GM13977 (cell line): ENCODE results near the gene HIPK2.

Source experiments
- DNase-seq: peaks from one replicate; pipeline ENCODE4 v3.0.0; 2012; ENCODE audit warnings: low spot score
- in situ Hi-C: fragments of 300-500 bp; cut with MboI; formaldehyde crosslinking; loops from one replicate; pipeline ENCODE4 v1.12.0; 2022; ENCODE audit warnings: low sequenced_read_pairs, low pct_unique_long_range_greater_than_20kb, mixed read lengths, inconsistent platforms; ENCODE audit not compliant: unreplicated experiment
- TF ChIP-seq, protein P1 (sequence below): IDR thresholded peaks from 2 replicates; pipeline ENCODE4 v1.5.1; 2012; ENCODE audit warnings: mild to moderate bottlenecking, control low read depth; ENCODE audit not compliant: insufficient read depth; ENCODE audit errors: extremely low read depth, missing control alignments

The HIPK2 gene

DNA sequence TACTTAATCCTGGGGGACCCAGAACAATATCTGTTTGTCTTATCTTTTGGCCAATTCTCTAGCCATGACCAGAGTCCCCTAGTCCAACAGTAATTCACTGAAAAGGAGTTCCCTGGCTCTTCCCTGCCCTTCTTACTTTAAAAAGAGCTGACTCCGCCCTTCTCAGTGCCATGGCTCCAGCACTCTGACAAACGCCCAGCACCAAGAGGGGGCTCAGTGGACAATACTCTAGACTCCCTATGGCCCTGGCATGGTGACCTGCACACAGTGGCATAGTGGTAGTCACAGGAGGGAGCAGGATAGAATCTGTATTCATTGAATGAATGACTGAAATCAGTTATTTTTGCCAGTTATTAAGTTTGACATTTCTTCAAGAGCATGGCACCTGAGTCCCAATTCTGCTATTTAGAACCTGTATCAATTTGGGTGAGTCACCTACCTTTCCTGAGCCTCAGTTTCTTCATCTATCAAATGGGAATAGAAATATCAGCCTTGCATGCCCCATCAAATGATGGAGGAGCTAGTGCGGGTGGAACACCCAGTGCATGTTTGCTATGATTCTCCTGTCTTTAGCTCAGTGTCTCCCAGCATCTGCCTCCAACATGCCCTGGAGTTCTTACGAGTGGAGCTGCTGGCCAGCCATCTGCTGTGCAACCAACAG lies 184.9 kb downstream of the HIPK2 start:
- in situ Hi-C loops: no loop called here
- no peak for DNase-seq
- TF ChIP-seq, protein P1, sequence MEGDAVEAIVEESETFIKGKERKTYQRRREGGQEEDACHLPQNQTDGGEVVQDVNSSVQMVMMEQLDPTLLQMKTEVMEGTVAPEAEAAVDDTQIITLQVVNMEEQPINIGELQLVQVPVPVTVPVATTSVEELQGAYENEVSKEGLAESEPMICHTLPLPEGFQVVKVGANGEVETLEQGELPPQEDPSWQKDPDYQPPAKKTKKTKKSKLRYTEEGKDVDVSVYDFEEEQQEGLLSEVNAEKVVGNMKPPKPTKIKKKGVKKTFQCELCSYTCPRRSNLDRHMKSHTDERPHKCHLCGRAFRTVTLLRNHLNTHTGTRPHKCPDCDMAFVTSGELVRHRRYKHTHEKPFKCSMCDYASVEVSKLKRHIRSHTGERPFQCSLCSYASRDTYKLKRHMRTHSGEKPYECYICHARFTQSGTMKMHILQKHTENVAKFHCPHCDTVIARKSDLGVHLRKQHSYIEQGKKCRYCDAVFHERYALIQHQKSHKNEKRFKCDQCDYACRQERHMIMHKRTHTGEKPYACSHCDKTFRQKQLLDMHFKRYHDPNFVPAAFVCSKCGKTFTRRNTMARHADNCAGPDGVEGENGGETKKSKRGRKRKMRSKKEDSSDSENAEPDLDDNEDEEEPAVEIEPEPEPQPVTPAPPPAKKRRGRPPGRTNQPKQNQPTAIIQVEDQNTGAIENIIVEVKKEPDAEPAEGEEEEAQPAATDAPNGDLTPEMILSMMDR: no peak

DNA sequence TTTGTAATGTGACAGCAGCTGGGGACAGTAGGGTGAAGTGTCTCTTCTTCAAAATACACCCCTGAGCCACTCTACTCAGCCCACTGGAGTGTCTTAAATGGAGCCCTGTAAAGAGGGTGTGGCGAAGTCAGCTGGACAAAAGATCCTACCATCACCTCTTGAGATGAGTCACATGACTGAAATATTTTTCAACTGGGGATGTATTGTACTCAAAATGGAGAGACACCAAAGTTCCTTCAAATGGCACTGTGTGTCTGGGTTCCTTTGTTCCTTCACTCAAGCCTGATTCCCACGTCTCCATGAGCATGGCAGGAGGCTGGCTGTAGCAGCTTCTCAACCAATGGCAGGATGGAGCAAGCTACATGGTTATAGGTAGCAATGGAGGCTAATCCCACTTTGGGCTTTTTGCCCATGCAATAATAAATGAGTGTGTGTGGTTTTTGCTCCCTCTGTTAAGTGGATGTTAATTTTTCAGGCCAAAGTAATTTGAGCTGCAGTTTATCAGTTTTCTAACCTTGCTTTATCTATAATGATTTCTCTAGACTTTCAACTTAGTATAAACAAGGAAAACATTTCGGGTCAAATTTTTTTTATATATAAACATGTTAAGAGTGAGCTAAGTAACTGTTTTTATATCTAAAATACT lies 186.1 kb downstream of the HIPK2 start:
- TF ChIP-seq, protein P1: no peak
- DNase-seq: no peak
- in situ Hi-C loops: no loop called here

DNA sequence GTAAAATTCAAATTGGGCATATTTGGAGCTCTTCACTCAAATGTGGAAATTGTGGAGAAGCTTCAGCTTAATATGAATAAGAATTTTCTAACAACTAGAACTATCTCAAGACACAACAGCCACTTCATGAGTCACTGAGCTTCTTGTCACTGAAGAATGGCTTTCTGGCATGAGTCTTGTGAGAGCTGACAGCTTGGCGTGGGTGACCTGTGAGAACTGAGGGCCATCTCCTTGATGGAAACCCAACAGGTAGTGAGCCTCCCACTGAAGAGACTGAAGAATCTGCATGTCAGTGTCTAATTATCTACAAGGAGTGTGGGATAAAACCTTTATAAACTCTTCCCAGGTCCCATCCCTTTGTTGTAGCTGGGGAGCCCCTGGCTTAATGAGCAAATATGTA lies 188.3 kb downstream of the HIPK2 start:
- in situ Hi-C loops: no loop called here
- TF ChIP-seq, protein P1: no peak
- DNase-seq: no peak

DNA sequence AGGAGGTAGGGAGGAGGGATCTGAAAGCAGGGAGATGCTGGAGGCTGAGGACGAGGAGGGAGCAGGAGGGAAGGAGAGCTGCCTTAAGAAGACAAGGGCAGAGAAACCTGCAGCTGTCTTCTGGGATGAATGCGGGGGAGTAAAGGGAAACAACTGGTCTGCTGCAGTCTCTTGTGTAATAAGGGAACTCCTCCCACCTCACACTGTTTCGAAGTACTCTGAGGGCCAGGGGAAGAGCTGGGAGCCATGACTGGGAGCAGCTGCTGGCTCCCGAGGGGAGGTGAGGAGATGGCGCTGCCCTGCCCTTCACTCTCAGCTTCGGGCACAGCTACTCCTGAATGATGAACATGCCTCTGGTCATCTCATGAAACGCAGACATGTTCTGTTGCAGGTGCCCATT lies 189.2 kb downstream of the HIPK2 start:
- in situ Hi-C loops: no loop called here
- no peak for DNase-seq
- TF ChIP-seq, protein P1: no peak

GRCh38 chr7:139587535-139587934 lies 190.3 kb downstream of the HIPK2 start:
- TF ChIP-seq, protein P1: no peak
- DNase-seq: no peak
- in situ Hi-C loops: no loop called here

DNA sequence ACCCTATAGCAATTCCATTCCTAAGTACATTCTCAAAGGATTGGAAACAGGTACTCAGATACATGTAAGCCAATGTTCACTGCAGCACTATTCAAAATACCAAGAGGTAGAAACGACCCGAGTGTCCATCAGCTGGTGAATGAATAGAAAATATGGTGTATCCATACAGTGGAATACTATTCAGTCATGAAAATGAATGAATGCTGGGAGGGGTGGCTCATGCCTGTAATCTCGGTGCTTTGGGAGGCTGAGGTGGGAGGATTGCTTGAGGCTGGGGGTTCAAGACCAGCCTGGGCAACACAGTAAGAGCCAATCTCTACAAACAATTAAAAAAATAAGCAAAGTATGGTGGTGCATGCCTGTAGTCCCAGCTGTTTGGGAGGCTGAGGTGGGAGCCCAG lies 191.5 kb downstream of the HIPK2 start:
- TF ChIP-seq, protein P1: no peak
- in situ Hi-C loops: no loop called here
- no peak for DNase-seq
